ENCODE results near the gene GPR33.
"Not testable (repeated sequence)": the region's sequence is repeated elsewhere in the genome, so short reads cannot be mapped to it uniquely, and the experiment has no call there.

GPR33 gene, protein sequence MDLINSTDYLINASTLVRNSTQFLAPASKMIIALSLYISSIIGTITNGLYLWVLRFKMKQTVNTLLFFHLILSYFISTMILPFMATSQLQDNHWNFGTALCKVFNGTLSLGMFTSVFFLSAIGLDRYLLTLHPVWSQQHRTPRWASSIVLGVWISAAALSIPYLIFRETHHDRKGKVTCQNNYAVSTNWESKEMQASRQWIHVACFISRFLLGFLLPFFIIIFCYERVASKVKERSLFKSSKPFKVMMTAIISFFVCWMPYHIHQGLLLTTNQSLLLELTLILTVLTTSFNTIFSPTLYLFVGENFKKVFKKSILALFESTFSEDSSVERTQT
- 0 reads per million in 3 experiments for total RNA-seq

DNA sequence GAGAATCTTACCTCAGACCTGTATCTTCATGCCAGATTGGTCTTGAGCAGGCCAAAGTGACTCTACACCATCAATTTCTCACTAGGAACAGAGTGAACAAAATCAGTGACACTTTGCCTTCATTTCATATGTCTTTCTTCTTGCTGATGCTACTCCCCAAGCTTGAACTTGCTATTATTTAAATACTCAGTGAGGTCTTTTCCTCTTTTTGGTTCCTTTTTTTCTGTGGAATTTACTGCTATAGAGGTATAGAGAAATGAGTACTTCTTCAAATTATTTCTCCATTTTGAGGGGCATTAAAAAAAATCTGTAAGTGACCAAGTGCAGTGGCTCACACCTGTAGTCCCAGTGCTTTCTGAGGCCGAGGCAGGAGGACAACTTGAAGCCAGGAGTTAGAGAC lies at the start of gene GPR33:
Gene GPR33, minus strand, starts transcription at position 154 of the 400 bp plus-strand sequence. CDS start 4,074 bp downstream, outside the sequence.
- DNase-seq: no peak

DNA sequence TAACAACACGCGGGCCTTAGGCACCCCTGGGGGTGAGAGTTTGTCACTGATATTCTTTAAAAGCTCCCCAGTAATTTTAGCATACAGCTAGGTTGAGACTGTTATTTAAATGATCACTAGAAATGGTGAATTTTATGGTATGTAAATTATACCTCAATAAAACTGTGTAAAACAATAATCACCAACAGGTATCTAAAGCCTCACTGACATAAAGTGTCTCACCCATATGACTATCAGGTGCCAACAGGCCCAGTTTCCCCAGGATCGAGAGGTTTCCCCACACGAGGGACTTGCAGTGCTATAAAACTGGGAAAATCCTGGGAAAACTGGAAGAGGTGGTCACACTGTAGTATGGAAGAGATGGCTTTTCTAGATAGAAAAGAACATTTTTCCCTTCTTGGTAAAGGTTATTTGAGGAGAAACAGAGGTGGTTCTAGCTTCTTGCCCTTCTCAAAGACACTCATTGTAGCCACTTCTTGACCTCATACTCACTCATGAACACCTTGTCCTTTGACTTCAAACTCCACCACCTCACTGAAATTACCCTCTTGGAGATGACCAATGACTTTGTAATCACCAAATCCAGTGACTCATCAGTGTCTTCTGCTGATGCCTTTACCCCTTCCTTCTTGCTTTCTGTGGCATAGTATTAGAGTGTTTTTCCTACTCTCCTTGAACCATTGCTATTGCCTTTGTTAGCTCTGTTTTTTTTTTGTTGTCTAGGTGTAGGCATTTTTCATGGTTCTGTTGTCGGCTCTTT lies 48.5 kb upstream of the GPR33 start:
- no peak for DNase-seq

DNA sequence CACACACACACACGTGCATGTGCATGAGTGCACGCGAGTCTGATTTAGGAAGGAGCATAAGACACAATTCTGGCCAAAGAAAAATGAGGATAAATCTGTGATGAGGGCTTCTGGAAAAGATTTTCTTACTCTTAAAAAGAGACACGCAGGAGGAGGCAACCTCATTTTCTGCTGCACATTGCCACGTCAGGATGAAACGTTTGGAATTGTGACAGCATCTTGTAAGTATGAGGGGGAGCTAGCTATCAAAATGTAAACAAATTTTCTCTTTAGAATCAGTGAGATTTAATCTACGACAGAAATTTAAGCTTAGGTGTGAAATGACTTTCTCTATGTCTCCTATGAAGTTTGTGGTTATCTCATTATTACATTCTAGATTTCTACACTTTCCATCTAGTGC lies 42.3 kb upstream of the GPR33 start:
- no peak for DNase-seq

DNA sequence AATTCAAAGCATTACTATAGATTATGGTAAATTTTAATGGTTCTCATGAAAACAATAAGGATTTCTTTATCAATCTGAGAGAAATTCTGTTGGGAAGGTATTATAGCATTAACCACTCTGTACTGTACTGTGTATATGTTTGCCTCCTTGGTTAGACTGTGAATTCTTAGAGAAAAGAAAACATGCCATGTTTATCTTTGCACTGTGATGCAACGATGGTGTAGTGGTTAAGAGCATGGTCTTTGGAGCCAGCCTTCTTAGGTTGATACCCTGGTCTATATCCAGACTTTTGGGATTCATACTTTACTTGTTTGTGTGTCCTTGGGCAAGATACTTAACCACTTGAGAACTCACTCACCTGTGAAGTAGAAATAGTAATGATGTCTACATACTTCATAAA lies 41.2 kb upstream of the GPR33 start:
- no peak for DNase-seq

- no peak for DNase-seq
These were observed 39.7 kb upstream of the GPR33 start for GRCh38 chr14:31527546-31527945.

DNA sequence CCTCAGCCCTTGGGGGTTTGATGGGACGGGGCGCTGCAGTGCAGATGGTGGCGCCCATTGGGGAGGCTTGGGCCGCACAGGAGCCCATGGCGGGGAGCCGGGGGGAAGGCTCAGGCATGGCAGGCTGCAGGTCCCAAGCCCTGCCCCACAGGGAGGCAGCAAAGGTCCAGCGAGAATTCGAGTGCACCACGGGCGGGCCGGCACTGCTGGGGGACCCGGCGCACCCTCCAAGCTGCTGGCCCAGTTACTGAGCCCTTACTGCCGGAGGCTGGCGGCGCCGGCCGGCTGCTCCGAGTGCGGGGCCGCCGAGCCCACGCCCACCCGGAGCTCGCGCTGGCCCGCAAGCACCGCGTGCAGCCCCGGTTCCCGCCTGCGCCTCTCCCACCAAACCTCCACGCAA lies 39.2 kb upstream of the GPR33 start:
- no peak for DNase-seq

DNA sequence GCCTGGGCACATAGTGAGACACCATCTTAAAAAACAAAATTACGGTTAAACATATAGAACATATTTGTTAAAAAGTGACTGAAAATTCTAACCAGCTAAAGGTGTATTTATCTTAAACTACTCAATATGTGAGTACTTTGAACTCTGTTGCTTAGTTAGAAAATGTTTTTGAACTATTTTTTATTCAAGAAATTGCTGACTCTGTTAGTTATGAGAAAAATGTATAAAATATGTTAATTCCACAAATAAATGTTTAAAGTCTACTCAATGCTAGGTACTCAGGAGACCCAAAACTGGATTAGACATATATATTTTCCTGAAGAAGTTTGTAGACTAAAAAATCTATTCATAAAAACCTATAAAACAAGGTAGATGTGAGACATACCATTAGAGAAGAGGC lies 23.0 kb upstream of the GPR33 start:
- DNase-seq: no peak

- peak; percentile 17 for DNase-seq
These were observed 22.4 kb upstream of the GPR33 start for GRCh38 chr14:31510222-31510621.

DNA sequence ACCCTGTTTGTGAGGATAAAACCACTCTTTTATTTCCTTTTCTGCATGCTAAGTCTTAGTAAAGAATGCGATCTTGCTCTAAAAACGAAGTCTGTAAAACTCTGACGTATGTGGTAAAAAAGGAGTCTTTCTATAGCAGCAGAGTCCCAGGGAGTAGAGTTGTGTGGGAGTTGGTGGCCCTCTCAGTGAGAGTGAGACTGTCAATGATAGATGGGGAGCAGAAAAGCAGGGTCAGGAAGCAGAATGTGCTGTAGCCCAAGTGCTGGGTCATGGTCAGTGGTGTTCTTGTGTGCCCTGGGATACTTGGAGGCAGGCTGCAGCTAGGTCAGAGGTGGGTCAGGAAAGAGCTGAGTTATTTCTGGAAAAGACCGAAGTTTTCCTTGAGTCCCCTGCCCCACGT lies 20.3 kb upstream of the GPR33 start:
- no peak for DNase-seq

GRCh38 chr14:31505411-31505810 lies 17.6 kb upstream of the GPR33 start:
- DNase-seq: no peak

- no peak for DNase-seq
These were observed 14.0 kb upstream of the GPR33 start for GRCh38 chr14:31501870-31502269.

DNA sequence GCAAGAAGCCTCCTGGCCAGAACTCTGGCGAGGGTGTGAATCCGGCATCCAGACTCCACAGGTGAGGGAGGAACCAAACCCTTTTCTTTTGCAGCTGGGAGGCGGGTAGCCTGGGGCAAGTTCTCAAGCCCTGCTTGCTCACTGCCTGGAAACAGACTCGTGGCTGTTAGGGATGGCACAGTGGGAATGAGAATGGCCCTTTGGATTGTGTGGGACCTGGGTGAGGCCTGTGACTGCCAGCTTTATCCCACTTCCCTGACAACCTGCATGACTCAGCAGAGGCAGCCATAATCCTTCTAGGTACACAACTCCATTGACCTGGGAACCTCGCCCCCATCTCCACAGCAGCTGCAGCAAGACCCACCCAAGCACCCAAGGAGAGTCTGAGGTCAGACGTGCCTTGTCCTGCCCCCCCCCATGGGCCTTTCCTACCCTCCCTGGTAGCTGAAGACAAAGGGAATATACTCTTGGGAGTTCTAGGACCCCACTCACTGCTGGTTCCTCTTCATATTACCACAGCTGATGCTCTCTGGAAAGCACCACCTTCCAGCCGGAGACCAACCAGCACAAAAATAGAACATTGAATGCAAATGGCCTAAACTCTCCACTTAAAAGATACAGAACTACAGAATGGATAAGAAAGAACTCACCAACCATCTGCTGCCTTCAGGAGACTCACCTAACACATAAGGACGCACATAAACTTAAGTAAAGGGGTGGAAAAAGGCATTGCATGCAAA lies 5.1 kb upstream of the GPR33 start:
- no peak for DNase-seq

DNA sequence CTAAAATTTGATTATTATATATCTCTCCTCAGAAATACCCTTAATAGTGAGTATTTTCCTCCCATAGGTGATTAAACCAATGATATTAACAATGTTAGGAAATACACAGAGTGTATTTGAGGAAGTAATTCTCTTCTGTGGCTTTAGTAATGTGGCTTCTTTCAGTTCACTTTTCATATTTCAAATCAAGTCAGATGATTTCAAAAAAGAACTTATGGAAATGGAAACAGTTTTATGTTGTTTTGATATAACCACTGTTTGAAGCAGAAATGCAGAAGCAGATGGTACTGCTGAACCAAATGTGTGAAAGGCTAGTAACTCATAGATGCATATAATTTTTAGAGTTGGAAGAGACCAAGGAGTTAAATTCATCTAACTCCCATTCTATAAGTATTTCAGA lies 1.9 kb upstream of the GPR33 start:
- no peak for DNase-seq

- DNase-seq: no peak
These were observed 1.1 kb downstream of the GPR33 start for GRCh38 chr14:31486764-31487163.

DNA sequence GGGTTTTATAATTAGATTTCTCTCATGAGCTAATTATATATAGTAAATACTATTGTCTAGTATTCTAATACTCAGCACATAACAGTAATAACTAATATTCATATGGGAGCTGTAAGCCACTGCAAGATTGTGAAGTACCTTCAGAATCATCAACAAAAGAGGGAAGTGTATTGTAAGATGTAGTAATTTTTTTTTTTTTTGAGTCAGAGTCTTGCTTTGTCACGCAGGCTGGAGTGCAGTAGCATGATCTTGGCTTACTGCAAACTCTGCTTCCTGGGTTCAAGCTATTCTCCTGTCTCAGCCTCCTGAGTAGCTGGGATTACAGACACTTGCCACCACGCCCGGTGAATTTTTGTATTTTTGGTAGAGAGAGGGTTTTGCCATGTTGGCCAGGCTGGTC lies 3.1 kb downstream of the GPR33 start:
- no peak for DNase-seq

GRCh38 chr14:31480156-31480555 lies 7.7 kb downstream of the GPR33 start:
- no peak for DNase-seq

DNA sequence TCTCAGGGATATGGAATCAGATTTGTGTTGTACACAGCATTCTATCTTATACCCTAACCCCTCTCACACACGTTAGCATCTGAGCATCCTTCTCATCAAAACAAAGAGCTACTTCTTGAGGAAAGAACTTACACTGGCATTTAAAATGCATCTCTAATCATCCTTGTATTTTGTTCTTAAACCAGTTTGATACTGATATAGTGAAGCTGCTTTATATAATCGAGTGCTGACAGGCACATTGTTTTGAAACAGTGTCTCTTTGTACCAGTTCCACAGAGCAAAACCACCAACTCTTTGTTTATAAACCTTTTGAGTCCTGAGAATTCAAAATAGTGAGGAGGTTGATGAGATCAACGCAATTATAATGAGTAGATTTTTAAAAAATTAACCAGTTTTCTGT lies 8.8 kb downstream of the GPR33 start:
- DNase-seq: no peak

DNA sequence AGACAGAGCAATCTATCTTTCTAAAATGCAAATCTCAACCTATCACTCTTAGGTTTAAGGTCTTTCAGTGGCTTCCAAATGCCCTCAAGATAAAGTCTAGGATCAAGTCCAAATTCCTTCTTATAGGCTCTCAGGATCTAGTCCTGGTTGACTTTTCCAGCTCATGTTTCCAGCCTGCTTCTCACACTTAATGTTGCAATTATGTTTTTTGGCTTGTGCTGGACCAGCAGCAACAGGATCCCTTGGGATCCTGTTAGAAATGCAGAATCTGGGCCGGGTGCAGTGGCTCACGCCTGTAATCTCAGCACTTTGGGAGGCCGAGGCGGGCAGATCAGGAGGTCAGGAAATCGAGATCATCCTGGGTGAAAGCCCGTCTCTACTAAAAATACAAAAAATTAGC lies 10.6 kb downstream of the GPR33 start:
- DNase-seq: no peak

DNA sequence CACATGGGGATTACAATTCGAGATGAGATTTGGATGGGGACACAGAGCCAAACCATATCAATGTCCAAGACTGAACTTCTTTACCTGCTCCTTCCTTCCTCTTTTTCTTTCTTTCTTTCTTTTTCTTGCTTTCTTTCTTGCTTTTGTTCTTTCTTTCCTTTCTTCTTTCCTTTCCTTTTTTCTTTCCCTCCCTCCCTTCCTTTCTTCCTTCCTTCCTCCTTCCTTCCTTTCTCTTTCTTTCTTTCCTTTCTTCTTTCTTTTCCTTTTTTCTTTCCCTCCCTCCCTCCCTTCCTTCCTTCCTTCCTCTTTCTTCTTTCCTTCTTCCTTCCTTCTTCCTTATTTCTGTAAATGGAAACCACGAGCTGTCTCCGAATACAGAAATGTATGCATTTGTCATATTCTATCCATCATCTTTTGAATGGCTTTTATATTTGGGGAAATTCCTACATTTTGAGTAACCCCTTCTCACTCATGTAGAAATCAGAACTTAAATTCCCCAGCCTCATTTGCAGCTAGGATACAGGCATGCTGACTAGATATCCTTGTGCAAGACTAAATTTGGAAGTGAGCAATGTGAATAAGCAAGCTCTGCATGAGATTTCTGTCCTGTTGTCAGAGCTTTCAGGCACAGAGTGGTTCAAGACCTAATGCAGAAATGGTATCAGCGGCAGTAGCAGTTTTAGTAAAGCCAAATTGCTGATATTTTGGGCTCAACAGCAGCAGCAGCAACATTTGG lies 11.5 kb downstream of the GPR33 start:
- no peak for DNase-seq

DNA sequence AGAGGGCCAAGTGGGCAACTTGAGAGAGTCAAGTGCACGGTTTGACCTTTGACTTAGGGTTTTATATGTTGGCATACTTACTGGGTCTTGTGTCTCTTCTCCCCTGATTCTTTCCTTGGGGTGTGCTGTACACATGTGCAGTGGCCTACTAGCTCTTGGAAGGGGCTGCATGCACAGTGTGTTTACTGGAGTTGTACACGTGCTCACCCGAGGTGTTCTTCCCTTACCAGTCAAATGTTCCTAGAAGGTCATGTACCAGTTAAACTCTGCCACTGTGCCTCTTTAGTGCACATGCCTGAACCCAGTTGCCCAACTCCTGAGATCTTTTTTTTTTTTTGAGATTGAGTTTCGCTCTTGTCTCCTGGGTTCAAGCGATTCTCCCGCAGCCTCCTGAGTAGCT lies 21.3 kb downstream of the GPR33 start:
- DNase-seq: no peak

- DNase-seq: no peak
These were observed 22.7 kb downstream of the GPR33 start for GRCh38 chr14:31465111-31465510.

- DNase-seq: not testable (repeated sequence)
These were observed 25.4 kb downstream of the GPR33 start for GRCh38 chr14:31462450-31462849.

DNA sequence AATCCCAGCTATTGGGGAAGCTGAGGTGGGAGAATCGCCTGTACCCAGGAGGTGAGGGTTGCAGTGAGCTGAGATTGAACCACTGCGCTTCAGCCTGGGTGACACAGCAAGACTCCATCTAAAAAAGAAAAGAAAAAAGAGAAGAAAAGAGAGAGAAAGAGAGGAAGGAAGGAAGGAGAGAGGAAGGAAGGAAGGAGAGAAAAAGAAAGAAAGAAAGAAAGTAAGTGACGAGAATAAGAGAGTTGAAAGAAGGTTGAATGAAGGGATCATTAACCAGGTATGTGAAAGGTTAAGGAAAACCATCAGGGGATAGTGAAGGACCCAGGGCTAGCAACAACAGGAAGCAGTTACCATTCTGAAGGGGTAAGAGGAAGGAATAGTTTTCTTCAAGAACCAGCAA lies 26.3 kb downstream of the GPR33 start:
- no peak for DNase-seq
